ENCODE results near the gene SNF8. TPM values are rescaled to one million over a fixed set of nuclear protein-coding genes. Genes with fewer than 3 reads are reported as not detected.

SNF8 gene
- total and polyA plus RNA-seq, 5 donors = 83.7 to 124 (median 108) TPM

DNA sequence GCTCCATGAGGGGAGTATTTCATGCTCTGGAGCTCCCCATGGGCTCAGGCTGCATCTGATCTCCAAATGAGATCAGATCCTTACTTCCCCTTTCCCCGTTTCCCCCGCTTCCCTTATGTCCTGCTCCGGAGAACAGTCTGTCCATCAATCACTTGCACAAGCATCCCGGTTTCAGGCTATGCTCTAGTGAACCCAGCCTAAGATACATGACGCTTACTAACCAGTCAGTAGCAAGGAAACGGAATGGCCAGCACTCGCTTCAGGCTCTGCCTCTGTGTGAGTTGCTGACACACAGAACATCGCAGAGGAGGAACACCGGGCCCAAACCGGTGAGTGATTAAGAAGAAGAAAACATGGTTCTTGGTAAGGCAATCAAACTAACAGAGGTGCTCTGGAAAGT lies 61.5 kb downstream of the SNF8 start:
- no peak overlapping the region for H3K27ac ChIP-seq (ENCODE audit: low read length)
- H3K27me3 ChIP-seq (ENCODE audit: control insufficient read depth, insufficient read depth) = no peaks in the 10 kb centered on the region
- DNase-seq = no peak
- WGBS = 51% methylated on average over 10 of the region's 10 CpGs
- intact Hi-C loops (cut with DNase I) = loop anchor here in 3 of 4 donors (2.0 to 10.0 kb wide), 4 partner anchors 74 to 208 kb away; partner anchors contain the start of genes HOXB13 (in 2 of the 3), PRAC1 (in 2 of the 3) and PRAC2 (in 2 of the 3)
- H3K4me3 ChIP-seq (ENCODE audit: low read length) = no peak overlapping the region
- no peak for ATAC-seq
- no peaks in the 10 kb centered on the region for H3K4me1 ChIP-seq (ENCODE audit: control insufficient read depth, insufficient read depth, low read length)
- H3K9me3 ChIP-seq (ENCODE audit: control insufficient read depth, low read length) = no peaks in the 10 kb centered on the region

DNA sequence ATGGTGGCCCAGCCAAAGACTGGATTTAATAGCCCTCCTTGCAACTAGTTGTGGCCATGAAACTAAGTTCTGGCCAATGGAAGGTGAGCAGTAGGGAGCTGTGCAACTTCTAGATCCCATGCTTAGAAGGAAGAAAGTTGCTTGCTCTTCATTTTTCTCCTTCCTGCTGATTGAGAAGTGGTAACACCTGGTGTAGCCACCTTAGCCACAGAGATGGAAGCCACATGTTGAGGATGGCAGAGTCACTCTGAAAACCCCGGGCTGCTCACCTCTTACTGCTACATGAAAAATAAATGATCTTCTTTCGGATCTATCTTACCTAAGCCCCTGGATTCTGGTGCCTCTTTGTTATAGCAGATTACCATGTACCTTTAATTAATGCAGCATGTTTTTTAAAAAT lies 62.4 kb downstream of the SNF8 start:
- DNase-seq (no peak), ATAC-seq (no peak)
- no peaks in the 10 kb centered on the region for H3K9me3 ChIP-seq (ENCODE audit: control insufficient read depth, low read length)
- intact Hi-C loops (cut with DNase I) = loop anchor here in 3 of 4 donors (2.0 to 10.0 kb wide), 4 partner anchors 73 to 207 kb away; partner anchors contain the start of genes HOXB13 (in 2 of the 3), PRAC1 (in 2 of the 3) and PRAC2 (in 2 of the 3)
- H3K27ac ChIP-seq (ENCODE audit: low read length) = no peak overlapping the region
- WGBS = 92% methylated on average over 2 of the region's 2 CpGs
- no peaks in the 10 kb centered on the region for H3K27me3 ChIP-seq (ENCODE audit: control insufficient read depth, insufficient read depth)
- H3K4me3 ChIP-seq (ENCODE audit: low read length) = no peak overlapping the region
- H3K4me1 ChIP-seq (ENCODE audit: control insufficient read depth, insufficient read depth, low read length) = no peaks in the 10 kb centered on the region

Other genes with a start within 250 kb of the SNF8 start
- not detected for gene PRAC1, start 222.3 kb downstream of the SNF8 start, total RNA-seq
- not detected for gene PRAC1, start 222.3 kb downstream of the SNF8 start, polyA plus RNA-seq
- gene PRAC2, start 221.7 kb downstream of the SNF8 start, total RNA-seq = not detected
- not detected for gene PRAC2, start 221.7 kb downstream of the SNF8 start, polyA plus RNA-seq
- not detected for gene HOXB13, start 216.1 kb downstream of the SNF8 start, total RNA-seq
- not detected for gene HOXB13, start 216.1 kb downstream of the SNF8 start, polyA plus RNA-seq
- gene TTLL6, start 127.6 kb downstream of the SNF8 start, total RNA-seq = under 1 TPM in 2 of 4 donors, not detected in 2; 0.06 to 0.23 TPM
- gene TTLL6, start 127.6 kb downstream of the SNF8 start, polyA plus RNA-seq = 0.27 TPM
- gene CALCOCO2, start 113.8 kb downstream of the SNF8 start, total RNA-seq = 100 to 1,000 TPM; 220 to 298 (median 281) TPM
- gene CALCOCO2, start 113.8 kb downstream of the SNF8 start, polyA plus RNA-seq = 131 TPM
- gene ATP5MC1, start 52.1 kb downstream of the SNF8 start, total RNA-seq = 100 to 1,000 TPM; 287 to 474 (median 393) TPM
- 1,497 TPM for gene ATP5MC1, start 52.1 kb downstream of the SNF8 start, polyA plus RNA-seq
- 10 to 100 TPM; 41.7 to 50.9 (median 43.0) TPM for gene UBE2Z, start 36.4 kb downstream of the SNF8 start, total RNA-seq
- gene UBE2Z, start 36.4 kb downstream of the SNF8 start, polyA plus RNA-seq = 27.4 TPM
- not detected for gene GIP, start 23.8 kb upstream of the SNF8 start, total RNA-seq
- gene GIP, start 23.8 kb upstream of the SNF8 start, polyA plus RNA-seq = not detected
- gene IGF2BP1, start 52.5 kb upstream of the SNF8 start, total RNA-seq = not detected
- gene IGF2BP1, start 52.5 kb upstream of the SNF8 start, polyA plus RNA-seq = not detected
- gene B4GALNT2, start 187.9 kb upstream of the SNF8 start, total RNA-seq = under 1 TPM in 1 of 4 donors, not detected in 3; 0.03 TPM
- not detected for gene B4GALNT2, start 187.9 kb upstream of the SNF8 start, polyA plus RNA-seq